ENCODE data around the gene PRSS16. TPM values are rescaled to one million over a fixed set of nuclear protein-coding genes. Genes with fewer than 3 reads are reported as not detected.

PRSS16 gene
- total and polyA plus RNA-seq, 9 of the 15 experiments (the other 6 are each of a cell fraction or from before 2014, with no cell fraction given) = 4.5 to 21.3 (median 12.1) TPM

GRCh38 chr6:27288136-27289044 is 40.9 kb downstream of the PRSS16 start (continued):
- TF ChIP-seq VEZF1 (CRISPR knock-in tag; IDR thresholded peaks at IDR 0.05) = peak; percentile 17; the same call in 1 of the 2 replicates
- no peak for TF ChIP-seq PCBP2 (IDR thresholded peaks at IDR 0.05; ENCODE audit: low read depth, low read length, poor library complexity, severe bottlenecking)
- TF ChIP-seq NRF1 (conservative IDR thresholded peaks at IDR 0.05 in 1 of 2, IDR thresholded peaks at IDR 0.05 in 1 of 2) = 0 out of 4 replicates have a peak, but pooled peaks of 1 of the 2 experiments have one; percentile 18
- 0 out of 2 replicates have a peak, but pooled peaks have one; percentile 11 for TF ChIP-seq ZBTB40 (IDR thresholded peaks at IDR 0.05)
- TF ChIP-seq ZBTB40 (CRISPR knock-in tag; IDR thresholded peaks at IDR 0.05) = no peak
- TF ChIP-seq POLR2B (IDR thresholded peaks at IDR 0.05; ENCODE audit: low read depth, partially characterized antibody) = peak; percentile 30
- no peak for TF ChIP-seq ETV5 (CRISPR knock-in tag; IDR thresholded peaks at IDR 0.05; ENCODE audit: low read depth)
- peak in 1 of 2 experiments; percentile 51; a peak in 2 of 4 replicates for TF ChIP-seq MAZ (CRISPR knock-in tag; conservative IDR thresholded peaks at IDR 0.05 in 1 of 2, IDR thresholded peaks at IDR 0.05 in 1 of 2)
- 0 out of 6 replicates have a peak, but pooled peaks of 1 of the 3 experiments have one; percentile 43 for TF ChIP-seq ZBTB11 (CRISPR knock-in tag; IDR thresholded peaks at IDR 0.05)
- TF ChIP-seq EGR1 (conservative IDR thresholded peaks at IDR 0.05) = peak; percentile 88

All from K562 (cell line).